SK-N-SH (cell line): ENCODE results near the gene SLBP. TPM values are rescaled to one million over a fixed set of nuclear protein-coding genes. Genes with fewer than 3 reads are reported as not detected.

ENCODE experiments used
- CTCF ChIA-PET: fragments of 300-600, 350-600 bp; formaldehyde crosslinking; extraction: SDS; loops from one replicate; lab custom pipeline; 2021; lab: Yijun Ruan, JAX
- POLR2A ChIA-PET: fragments of 350-600 bp; sonication (Branson Sonifier 250); formaldehyde crosslinking; extraction: SDS; loops from one replicate; lab custom pipeline; 2020; ENCODE audit warnings: antibody characterized with exemption, inconsistent platforms; lab: Yijun Ruan, JAX
- DNase-seq: peaks from one replicate; pipeline ENCODE4 v3.0.0; 2012
- H2AFZ ChIP-seq: fragments of 200-600 bp; sonication (generic); 2 replicates; pipeline ENCODE4 v1.8.1; 2016; ENCODE audit warnings: antibody characterized with exemption, mild to moderate bottlenecking, low read depth
- H3F3A ChIP-seq: fragments of 200-600 bp; sonication (generic); replicated peaks from 2 replicates; pipeline ENCODE3; 2016; ENCODE audit warnings: antibody characterized with exemption, mild to moderate bottlenecking; ENCODE audit not compliant: insufficient read depth
- H3K27ac ChIP-seq, 2 experiments: fragments of 200-500 bp in 1 of 2; fragments of 200-600 bp in 1 of 2; sonication (Bioruptor generic) in 1 of 2; sonication (generic), shearing (Covaris generic) in 1 of 2; 2 replicates each; pipeline versions ENCODE4 v1.5.1 to v1.6.1; 2014 to 2016; ENCODE audit warnings: low read depth in 2 of 2, inconsistent platforms in 1 of 2, low read length in 1 of 2, mild to moderate bottlenecking in 1 of 2, mixed read lengths in 1 of 2
- H3K27me3 ChIP-seq: fragments of 200-600 bp; sonication (generic), shearing (Covaris generic); 2 replicates; pipeline ENCODE4 v1.6.1; 2016; ENCODE audit warnings: mixed run types; ENCODE audit not compliant: insufficient read depth
- H3K36me3 ChIP-seq, 2 experiments: fragments of 200-500 bp in 1 of 2; fragments of 200-600 bp in 1 of 2; sonication (Bioruptor generic) in 1 of 2; sonication (generic) in 1 of 2; replicated peaks in 1 of 2; 2 replicates each; pipeline versions ENCODE3 to v1.5.1; 2014 to 2016; ENCODE audit warnings: low read length in 1 of 2, mild to moderate bottlenecking in 1 of 2; ENCODE audit not compliant: insufficient read depth in 2 of 2, control insufficient read depth in 1 of 2
- H3K4me1 ChIP-seq, 2 experiments: fragments of 200-500 bp in 1 of 2; fragments of 200-600 bp in 1 of 2; sonication (Bioruptor generic) in 1 of 2; sonication (generic), shearing (Covaris generic) in 1 of 2; 2 replicates each; pipeline versions ENCODE4 v1.5.1 to v1.6.1; 2014 to 2016; ENCODE audit warnings: low read depth in 1 of 2, low read length in 1 of 2, mixed run types in 1 of 2; ENCODE audit not compliant: insufficient read depth in 2 of 2, control insufficient read depth in 1 of 2
- H3K4me2 ChIP-seq: fragments of 200-600 bp; sonication (generic), shearing (Covaris generic); 2 replicates; pipeline ENCODE4 v1.6.1; 2017; ENCODE audit warnings: mixed run types
- H3K4me3 ChIP-seq, 2 experiments: fragments of 200-500 bp in 1 of 2; fragments of 200-600 bp in 1 of 2; sonication (Bioruptor generic) in 1 of 2; sonication (generic), shearing (Covaris generic) in 1 of 2; 2 replicates each; pipeline versions ENCODE4 v1.5.1 to v1.8.1; 2014 to 2016; ENCODE audit warnings: low read depth in 2 of 2, inconsistent platforms in 1 of 2, low read length in 1 of 2, mild to moderate bottlenecking in 1 of 2, mixed read lengths in 1 of 2, moderate library complexity in 1 of 2
- H3K79me2 ChIP-seq: fragments of 200-600 bp; sonication (generic); 2 replicates; pipeline ENCODE4 v1.8.1; 2017; ENCODE audit warnings: mild to moderate bottlenecking; ENCODE audit not compliant: insufficient read depth
- H3K9ac ChIP-seq: fragments of 200-600 bp; sonication (generic); 2 replicates; pipeline ENCODE4 v1.6.1; 2017; ENCODE audit warnings: mixed run types
- H3K9me2 ChIP-seq: fragments of 200-600 bp; sonication (generic); 2 replicates; pipeline ENCODE4 v1.6.1; 2017; ENCODE audit warnings: mixed run types
- H3K9me3 ChIP-seq: fragments of 200-600 bp; sonication (generic); 2 replicates; pipeline ENCODE4 v1.6.1; 2017; ENCODE audit warnings: mixed run types, mild to moderate bottlenecking, moderate library complexity
- H4K20me1 ChIP-seq: fragments of 200-600 bp; sonication (generic); 2 replicates; pipeline ENCODE4 v1.6.1; 2017; ENCODE audit warnings: mild to moderate bottlenecking, mixed run types; ENCODE audit not compliant: insufficient read depth
- EP300 ChIP-seq, 2 experiments: IDR thresholded peaks; 2 replicates each; pipeline versions ENCODE4 v1.4.0 to v1.6.1; 2012; ENCODE audit warnings: borderline replicate concordance in 1 of 2, low read depth in 1 of 2, low read length in 1 of 2
- FOSL2 ChIP-seq: IDR thresholded peaks from 2 replicates; pipeline ENCODE4 v1.4.0; 2012; ENCODE audit warnings: low read depth, mild to moderate bottlenecking, moderate library complexity, borderline replicate concordance
- GATA2 ChIP-seq: sonication (generic); formaldehyde crosslinking; IDR thresholded peaks from 2 replicates; pipeline ENCODE4 v1.5.0; 2020; ENCODE audit warnings: mild to moderate bottlenecking, missing genetic modification reagents
- RCOR1 ChIP-seq: fragments of 150-350 bp; IDR thresholded peaks from 2 replicates; pipeline ENCODE4 v1.6.1; 2017; ENCODE audit warnings: antibody characterized with exemption, low read length
- SIN3A ChIP-seq: IDR thresholded peaks from 2 replicates; pipeline ENCODE4 v1.6.1; 2012; ENCODE audit warnings: low read depth, mild to moderate bottlenecking, low read length, moderate library complexity, borderline replicate concordance
- TAF1 ChIP-seq: IDR thresholded peaks from 2 replicates; pipeline ENCODE4 v1.6.1; 2012; ENCODE audit warnings: low read depth, mild to moderate bottlenecking, low read length, moderate library complexity, borderline replicate concordance
- WGBS: methylation state at CpG from one replicate; pipeline ENCODE4 v1.1.6; 2017; ENCODE audit warnings: low lambda C conversion rate; 5-methylcytosine and 5-hydroxymethylcytosine counted together
- polyA plus RNA-seq, 3 experiments: library from polyadenylated mRNA; depleted of rRNA; stranded (reverse); fragments of >200 nt; gene quantifications; 2 replicates each; pipeline ENCODE4 v1.2.3, GENCODE V29; 2012
- TF ChIP-seq, protein P1 (sequence below): fragments of 150-350 bp; IDR thresholded peaks from 2 replicates; pipeline ENCODE4 v1.6.1; 2017; ENCODE audit warnings: antibody characterized with exemption, low read length, low read depth, borderline replicate concordance

The SLBP gene
- polyA plus RNA-seq, 1 of the 3 experiments (the other 2 are of a cell fraction) = 51.5 TPM

DNA sequence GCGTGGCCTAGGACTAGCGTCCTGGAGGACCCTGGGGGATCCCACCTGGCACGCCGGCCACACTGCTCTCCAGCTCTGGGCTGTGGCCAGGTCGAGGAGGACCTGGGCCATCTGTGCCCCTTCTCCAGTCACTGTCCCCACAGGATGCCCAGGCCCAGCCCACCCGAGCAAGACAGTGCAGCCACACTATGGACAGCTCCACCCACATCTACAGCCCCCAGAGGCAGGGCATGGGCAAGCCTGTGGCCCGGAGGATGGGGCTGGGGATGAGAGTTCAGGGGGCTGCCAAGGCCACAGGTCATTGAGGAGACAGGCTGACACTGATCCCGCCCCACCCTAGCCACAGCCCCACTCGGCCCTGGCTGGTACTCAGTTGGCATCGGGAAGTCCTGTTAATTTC, 58.3 kb downstream of the SLBP start:
- CTCF ChIA-PET = interaction anchor here (1.2 to 1.3 kb wide), 2 partner anchors 25 to 40 kb away, joined by 5 read pairs; no protein-coding TSS in a partner anchor
- WGBS = 88% methylated on average over 6 of the region's 10 CpGs
- TF ChIP-seq GATA2 = no peak

DNA sequence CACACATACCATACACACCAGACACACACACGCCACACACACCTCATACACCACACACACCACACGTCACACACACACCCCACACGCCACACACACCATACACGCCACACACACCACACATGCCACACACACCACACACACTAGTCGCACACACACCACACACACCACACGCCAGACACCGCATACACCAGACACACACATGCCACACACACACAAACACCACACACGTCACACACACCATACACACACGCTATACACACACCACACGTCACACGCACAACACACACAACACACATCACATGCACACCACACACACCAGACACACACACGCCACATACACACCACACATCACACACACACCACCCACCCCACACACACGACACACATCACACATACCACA, 60.0 kb downstream of the SLBP start:
- Histone ChIP-seq H3K27me3 (no peaks in the 10 kb centered on the region), H4K20me1 (no peaks in the 10 kb centered on the region), H3K9me3 (no peaks in the 10 kb centered on the region), H3K4me3 (no peak overlapping the region)
- ChIA-PET CTCF (no interaction called here), POLR2A (no interaction called here)
- TF ChIP-seq TAF1 = no peak
- TF ChIP-seq, protein P1, sequence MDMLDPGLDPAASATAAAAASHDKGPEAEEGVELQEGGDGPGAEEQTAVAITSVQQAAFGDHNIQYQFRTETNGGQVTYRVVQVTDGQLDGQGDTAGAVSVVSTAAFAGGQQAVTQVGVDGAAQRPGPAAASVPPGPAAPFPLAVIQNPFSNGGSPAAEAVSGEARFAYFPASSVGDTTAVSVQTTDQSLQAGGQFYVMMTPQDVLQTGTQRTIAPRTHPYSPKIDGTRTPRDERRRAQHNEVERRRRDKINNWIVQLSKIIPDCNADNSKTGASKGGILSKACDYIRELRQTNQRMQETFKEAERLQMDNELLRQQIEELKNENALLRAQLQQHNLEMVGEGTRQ = no peak
- no peak for TF ChIP-seq SIN3A
- TF ChIP-seq RCOR1 = no peak
- TF ChIP-seq FOSL2 = no peak
- TF ChIP-seq, all 33 proteins: peak for 0
- no peak for DNase-seq
- H3K36me3 ChIP-seq = no peaks in the 10 kb centered on the region
- no peak overlapping the region for H3K27ac ChIP-seq
- H3K4me1 ChIP-seq = no peaks in the 10 kb centered on the region
- no peaks in the 10 kb centered on the region for H3F3A ChIP-seq
- no peaks in the 10 kb centered on the region for H3K79me2 ChIP-seq
- 95% methylated on average over 13 of the region's 13 CpGs for WGBS
- no peaks in the 10 kb centered on the region for H3K9me2 ChIP-seq
- no peak overlapping the region for H3K9ac ChIP-seq
- H2AFZ ChIP-seq = no peak overlapping the region
- no peak overlapping the region for H3K4me2 ChIP-seq

More for the DNA sequence above, 58.3 kb downstream of the SLBP start:
- no peak for DNase-seq
- Histone ChIP-seq H4K20me1 (no peaks in the 10 kb centered on the region), H3K4me3 (no peak overlapping the region), H3K9ac (no peak overlapping the region), H3K9me2 (no peaks in the 10 kb centered on the region), H3K27ac (no peak overlapping the region), H3K27me3 (no peaks in the 10 kb centered on the region), H2AFZ (no peak overlapping the region), H3K4me2 (no peak overlapping the region), H3K9me3 (no peaks in the 10 kb centered on the region), H3F3A (no peaks in the 10 kb centered on the region), H3K79me2 (no peaks in the 10 kb centered on the region), H3K36me3 (no peaks in the 10 kb centered on the region), H3K4me1 (no peaks in the 10 kb centered on the region)
- POLR2A ChIA-PET = no interaction called here

DNA sequence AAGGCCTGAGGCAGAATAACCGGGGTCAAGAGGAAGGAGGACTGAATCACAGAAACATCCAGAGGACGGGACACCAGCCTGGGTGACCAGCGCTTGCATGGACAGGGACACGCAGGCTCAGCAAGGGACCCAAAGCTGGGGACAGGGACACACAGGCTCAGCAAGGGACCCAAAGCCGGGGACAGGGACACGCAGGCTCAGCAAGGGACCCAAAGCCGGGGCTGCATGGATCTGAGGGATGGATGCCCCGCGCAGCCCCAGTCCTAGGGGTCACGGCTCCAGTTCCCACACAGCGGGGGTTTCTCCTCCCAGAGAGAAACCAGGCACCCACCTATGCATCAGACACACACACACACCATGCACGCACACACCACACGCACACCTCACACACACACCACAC, 60.5 kb downstream of the SLBP start:
- POLR2A ChIA-PET = no interaction called here
- 93% methylated on average over 11 of the region's 13 CpGs for WGBS
- Histone ChIP-seq H3K9me2 (no peaks in the 10 kb centered on the region), H3K36me3 (no peaks in the 10 kb centered on the region)
- CTCF ChIA-PET = no interaction called here
- TF ChIP-seq EP300 (IDR thresholded peaks at IDR 0.05; ENCODE audit: borderline replicate concordance in 1 of 2, low read depth in 1 of 2, low read length in 1 of 2) = no peak
- TF ChIP-seq, all 33 proteins: peak for 0
- Histone ChIP-seq H3K27ac (no peak overlapping the region), H3K79me2 (no peaks in the 10 kb centered on the region), H3K4me1 (no peaks in the 10 kb centered on the region), H3K9me3 (no peaks in the 10 kb centered on the region), H3K27me3 (no peaks in the 10 kb centered on the region), H2AFZ (no peak overlapping the region), H3F3A (no peaks in the 10 kb centered on the region), H3K9ac (no peak overlapping the region), H4K20me1 (no peaks in the 10 kb centered on the region), H3K4me2 (no peak overlapping the region), H3K4me3 (no peak overlapping the region)
- no peak for DNase-seq
